Hepatocyte (in vitro differentiated cells): ENCODE results near the gene REXO1. TPM values are rescaled to one million over a fixed set of nuclear protein-coding genes. Genes with fewer than 3 reads are reported as not detected.

Experiments
- DNase-seq: peaks from one replicate; pipeline ENCODE4 v3.0.0-alpha.2; 2016; ENCODE audit warnings: low spot score
- H2AFZ ChIP-seq: fragments of 200-600 bp; sonication (generic); 2 replicates; pipeline ENCODE4 v1.6.0; 2016; ENCODE audit warnings: antibody characterized with exemption, mild to moderate bottlenecking
- H3K27ac ChIP-seq: fragments of 200-600 bp; sonication (generic); 2 replicates; pipeline ENCODE4 v1.5.1; 2016; ENCODE audit warnings: mild to moderate bottlenecking
- H3K27me3 ChIP-seq: fragments of 200-600 bp; sonication (generic); 2 replicates; pipeline ENCODE4 v1.6.1; 2016
- H3K36me3 ChIP-seq: fragments of 200-600 bp; sonication (generic); replicated peaks from 2 replicates; pipeline ENCODE4 v1.5.1; 2016; ENCODE audit warnings: low read depth; ENCODE audit not compliant: insufficient read depth
- H3K4me1 ChIP-seq: fragments of 200-600 bp; sonication (generic); 2 replicates; pipeline ENCODE4 v1.5.1; 2016; ENCODE audit warnings: mild to moderate bottlenecking, moderate library complexity; ENCODE audit not compliant: insufficient read depth
- H3K4me2 ChIP-seq: fragments of 200-600 bp; sonication (generic); 2 replicates; pipeline ENCODE4 v1.6.0; 2016
- H3K4me3 ChIP-seq: fragments of 200-600 bp; sonication (generic); 2 replicates; pipeline ENCODE4 v1.5.1; 2016; ENCODE audit warnings: mild to moderate bottlenecking
- H3K79me2 ChIP-seq: fragments of 200-600 bp; sonication (generic); 2 replicates; pipeline ENCODE4 v1.6.0; 2017; ENCODE audit warnings: mild to moderate bottlenecking
- H3K9me2 ChIP-seq: fragments of 200-600 bp; sonication (generic); replicated peaks from 2 replicates; pipeline ENCODE4 v1.6.0; 2017; ENCODE audit warnings: mild to moderate bottlenecking; ENCODE audit not compliant: insufficient read depth
- H3K9me3 ChIP-seq: fragments of 200-600 bp; sonication (generic); 2 replicates; pipeline ENCODE4 v1.5.1; 2016; ENCODE audit warnings: low read depth, mild to moderate bottlenecking
- H4K20me1 ChIP-seq: fragments of 200-600 bp; sonication (generic); 2 replicates; pipeline ENCODE4 v1.6.0; 2016; ENCODE audit warnings: mild to moderate bottlenecking; ENCODE audit not compliant: insufficient read depth, poor library complexity, severe bottlenecking
- CTCF ChIP-seq: fragments of 200-600 bp; sonication (generic); IDR thresholded peaks from 2 replicates; pipeline ENCODE4 v1.5.1; 2016; ENCODE audit warnings: antibody characterized with exemption, mild to moderate bottlenecking; ENCODE audit not compliant: poor library complexity
- EZH2 ChIP-seq: fragments of 200-600 bp; sonication (generic); IDR thresholded peaks from 2 replicates; pipeline ENCODE4 v1.6.1; 2016; ENCODE audit warnings: antibody characterized with exemption, mild to moderate bottlenecking, borderline replicate concordance
- EZH2phosphoT487 ChIP-seq: fragments of 200-600 bp; sonication (generic); IDR thresholded peaks from one replicate; pipeline ENCODE4 v1.6.1; 2018; ENCODE audit warnings: antibody characterized with exemption, mild to moderate bottlenecking, low read depth, moderate library complexity; ENCODE audit not compliant: unreplicated experiment, severe bottlenecking
- WGBS: methylation state at CpG from one replicate; pipeline ENCODE4 v1.1.6; 2016; ENCODE audit warnings: low lambda C conversion rate; ENCODE audit errors: missing lambda C conversion rate; 5-methylcytosine and 5-hydroxymethylcytosine counted together
- polyA plus RNA-seq: library from polyadenylated mRNA; unstranded; fragments of >200 nt; fragmentation: Nextera tagmentation; extraction: Ambion mirVana; gene quantifications from 2 replicates; pipeline ENCODE4 v1.2.1, GENCODE V29; 2016
- total RNA-seq: library from RNA; depleted of rRNA; stranded (reverse); fragments of >200 nt; gene quantifications from 2 replicates; pipeline ENCODE4 v1.2.3, GENCODE V29; 2014

REXO1 gene
- total and polyA plus RNA-seq, 2 experiments from 2014 or later = 13.4 to 22.8 TPM

GRCh38 chr19:1815605-1816529 is 32.4 kb downstream of the REXO1 start:
- TF ChIP-seq EZH2phosphoT487 = no peak
- no peak for TF ChIP-seq CTCF
- no peak for TF ChIP-seq EZH2
- H3K9me2 ChIP-seq = no peaks in the 10 kb centered on the region
- no peak for DNase-seq
- no peaks in the 10 kb centered on the region for H3K27me3 ChIP-seq
- H3K4me3 ChIP-seq = no peak overlapping the region
- WGBS = 90% methylated on average over 48 of the region's 61 CpGs
- no peaks in the 10 kb centered on the region for H4K20me1 ChIP-seq
- peaks cover 5% of the 10 kb centered on the region for H3K4me1 ChIP-seq
- H3K27ac ChIP-seq = no peak overlapping the region
- H2AFZ ChIP-seq = no peak overlapping the region
- H3K79me2 ChIP-seq = no peaks in the 10 kb centered on the region
- H3K36me3 ChIP-seq = no peaks in the 10 kb centered on the region
- H3K9me3 ChIP-seq = no peaks in the 10 kb centered on the region
- H3K4me2 ChIP-seq = no peak overlapping the region

- no peak overlapping the region for H3K4me2 ChIP-seq
- peaks cover 5% of the 10 kb centered on the region for H3K4me1 ChIP-seq
- H4K20me1 ChIP-seq = no peaks in the 10 kb centered on the region
- no peak overlapping the region for H3K27ac ChIP-seq
- no peaks in the 10 kb centered on the region for H3K9me3 ChIP-seq
- no peak overlapping the region for H2AFZ ChIP-seq
- no peaks in the 10 kb centered on the region for H3K9me2 ChIP-seq
- no peaks in the 10 kb centered on the region for H3K79me2 ChIP-seq
- H3K4me3 ChIP-seq = no peak overlapping the region
- TF ChIP-seq EZH2phosphoT487 (no peak), EZH2 (no peak), CTCF (no peak)
- no peak for DNase-seq
- H3K36me3 ChIP-seq = no peaks in the 10 kb centered on the region
- H3K27me3 ChIP-seq = no peaks in the 10 kb centered on the region
- 93% methylated on average over 19 of the region's 26 CpGs for WGBS
These were observed 33.3 kb downstream of the REXO1 start for GRCh38 chr19:1814833-1815604.

DNA sequence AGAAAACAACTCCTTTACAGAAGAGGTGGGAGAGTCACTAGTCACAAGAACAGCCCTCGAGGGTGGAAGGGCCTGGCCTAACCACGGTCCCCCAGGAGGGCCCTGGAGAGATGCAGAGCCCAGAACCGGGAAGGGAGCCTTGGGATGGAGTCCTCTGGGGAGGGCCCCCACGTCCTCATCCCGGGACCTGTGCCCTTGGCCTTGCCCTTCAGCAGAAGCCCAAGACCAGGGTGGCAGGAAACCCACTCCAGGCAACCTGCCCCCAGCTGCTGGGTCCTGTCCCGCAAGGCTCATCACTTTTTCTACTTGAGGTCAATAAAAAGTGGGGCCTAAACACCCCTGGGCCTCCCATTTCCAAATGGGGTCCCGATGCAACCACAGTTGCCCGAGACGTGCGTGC is 33.9 kb downstream of the REXO1 start:
- H3K36me3 ChIP-seq = no peaks in the 10 kb centered on the region
- no peaks in the 10 kb centered on the region for H3K9me3 ChIP-seq
- H4K20me1 ChIP-seq = no peaks in the 10 kb centered on the region
- H3K79me2 ChIP-seq = no peaks in the 10 kb centered on the region
- H3K4me3 ChIP-seq = no peak overlapping the region
- DNase-seq = no peak
- TF ChIP-seq EZH2phosphoT487 (no peak), EZH2 (no peak), CTCF (no peak)
- H2AFZ ChIP-seq = no peak overlapping the region
- H3K27ac ChIP-seq = no peak overlapping the region
- H3K27me3 ChIP-seq = no peaks in the 10 kb centered on the region
- no peaks in the 10 kb centered on the region for H3K9me2 ChIP-seq
- WGBS = 93% methylated on average over 10 of the region's 10 CpGs
- no peak overlapping the region for H3K4me2 ChIP-seq
- H3K4me1 ChIP-seq = peaks cover 5% of the 10 kb centered on the region
